ENCODE data around the gene EPN1.
"Not testable (repeated sequence)": the region's sequence is repeated elsewhere in the genome, so short reads cannot be mapped to it uniquely, and the experiment has no call there.

EPN1 gene

GRCh38 chr19:55723491-55723890 is 48.5 kb downstream of the EPN1 start:
- DNase-seq (ENCODE audit: low read depth, low spot score): no peak
- POLR2A ChIA-PET: no interaction called here
- CTCF ChIA-PET: no interaction called here
- no peak overlapping the region for H3K4me3 ChIP-seq (ENCODE audit: low read depth, low read length)
- no peak for TF ChIP-seq CTCF (IDR thresholded peaks at IDR 0.05; ENCODE audit: insufficient read depth, low read length, missing control alignments)

GRCh38 chr19:55730378-55730777 is 55.4 kb downstream of the EPN1 start:
- CTCF ChIA-PET; DNase-seq (ENCODE audit: low read depth, low spot score); POLR2A ChIA-PET; H3K4me3 ChIP-seq (ENCODE audit: low read depth, low read length): not testable (repeated sequence)

GRCh38 chr19:55738302-55738701 is 63.3 kb downstream of the EPN1 start, which contains the start of gene NLRP9:
Gene NLRP9 (minus strand): TSS chr19:55738402. CDS start chr19:55738374, 28 bp downstream.
- no peak for DNase-seq (ENCODE audit: low read depth, low spot score)
- ChIA-PET POLR2A (no interaction called here), CTCF (no interaction called here)
- no peak within 1 kb of the TSS for H3K4me3 ChIP-seq (ENCODE audit: low read depth, low read length)
- TF ChIP-seq CTCF (IDR thresholded peaks at IDR 0.05; ENCODE audit: insufficient read depth, low read length, missing control alignments): no peak

GRCh38 chr19:55750715-55751114 is 75.7 kb downstream of the EPN1 start:
- CTCF ChIA-PET: no interaction called here
- POLR2A ChIA-PET: no interaction called here

GRCh38 chr19:55753401-55753800 is 78.4 kb downstream of the EPN1 start:
- no peak for TF ChIP-seq CTCF (IDR thresholded peaks at IDR 0.05; ENCODE audit: insufficient read depth, low read length, missing control alignments)
- POLR2A ChIA-PET: no interaction called here
- H3K4me3 ChIP-seq (ENCODE audit: low read depth, low read length): no peak overlapping the region
- no peak for DNase-seq (ENCODE audit: low read depth, low spot score)
- CTCF ChIA-PET: no interaction called here

More at GRCh38 chr19:55750715-55751114, 75.7 kb downstream of the EPN1 start:
- no peak overlapping the region for H3K4me3 ChIP-seq (ENCODE audit: low read depth, low read length)
- TF ChIP-seq CTCF (IDR thresholded peaks at IDR 0.05; ENCODE audit: insufficient read depth, low read length, missing control alignments): no peak
- DNase-seq (ENCODE audit: low read depth, low spot score): no peak

GRCh38 chr19:55756808-55757207 is 81.8 kb downstream of the EPN1 start:
- H3K4me3 ChIP-seq (ENCODE audit: low read depth, low read length); POLR2A ChIA-PET; CTCF ChIA-PET; DNase-seq (ENCODE audit: low read depth, low spot score): not testable (repeated sequence)

GRCh38 chr19:55758797-55759196 is 83.8 kb downstream of the EPN1 start, which contains the start of gene RFPL4A:
Gene RFPL4A (plus strand): TSS chr19:55759097. CDS start chr19:55761801, 2,704 bp downstream.
- CTCF ChIA-PET; DNase-seq (ENCODE audit: low read depth, low spot score); H3K4me3 ChIP-seq (ENCODE audit: low read depth, low read length); POLR2A ChIA-PET: not testable (repeated sequence)
